Stimulated activated CD4-positive, alpha-beta T cell treated with anti-CD3 and anti-CD28 coated beads, Interleukin-4, amount 100 ng/mL, for 4 hours (primary cell): ENCODE data around the gene TMOD4.
A peak's percentile ranks its signal among the peaks of the same experiment; 100 is the strongest.

Experiments
- DNase-seq, 2 experiments: peaks; one replicate each; pipeline ENCODE4 v3.0.0-alpha.2; 2020

Gene TMOD4

DNA sequence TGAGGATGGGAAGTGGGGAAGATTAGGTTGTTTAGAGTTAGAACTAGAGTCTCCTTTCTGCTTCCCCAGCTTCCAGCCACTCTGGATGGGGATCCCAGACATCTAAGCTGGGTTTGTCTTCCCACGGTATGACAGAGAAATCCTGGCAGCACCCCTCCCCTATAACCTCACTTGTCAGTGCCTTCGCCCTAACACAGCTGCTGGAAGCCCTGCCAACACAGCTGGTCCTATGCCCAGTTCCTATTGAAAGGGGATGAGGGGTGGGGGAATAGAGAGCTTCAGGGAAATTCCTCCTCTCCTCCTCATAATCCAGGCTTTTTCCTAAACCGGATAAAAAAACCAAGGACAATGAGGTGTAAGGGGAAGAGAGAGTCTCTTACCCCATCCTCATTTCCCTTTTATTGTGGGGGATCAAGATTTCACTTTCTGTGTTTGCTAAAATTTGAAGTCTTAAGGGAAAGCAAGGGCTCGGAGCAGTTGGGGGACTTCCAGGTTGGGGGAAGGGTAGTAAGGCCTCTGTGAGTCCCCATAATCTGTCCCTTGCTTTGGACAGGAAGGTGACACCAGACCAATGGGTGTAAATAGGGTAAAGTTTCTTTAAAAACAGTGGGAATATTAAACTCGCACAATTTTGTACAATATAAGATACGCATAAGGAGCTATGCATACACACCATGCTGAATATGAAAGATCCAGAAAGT lies 590 bp downstream of the TMOD4 start:
- no peak for DNase-seq

DNA sequence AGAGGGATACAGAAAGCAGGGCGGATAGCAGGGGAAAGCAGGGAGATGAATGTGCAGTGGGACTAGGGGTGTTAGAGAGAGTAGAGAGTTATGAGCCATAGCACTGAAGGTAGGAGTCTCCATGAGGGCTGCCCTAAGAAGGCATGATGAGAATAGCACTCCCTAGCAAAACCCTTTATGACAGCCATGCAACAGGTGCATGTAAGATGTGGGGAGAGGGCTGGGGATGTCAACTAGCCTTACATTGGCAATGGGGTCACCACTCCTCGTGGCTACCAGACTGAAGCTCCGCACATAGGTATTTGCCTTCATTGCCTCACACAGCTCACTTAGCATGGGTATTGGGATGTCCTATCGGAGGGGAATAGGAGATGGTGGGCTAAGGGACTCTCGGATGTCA lies 4.6 kb downstream of the TMOD4 start:
- no peak for DNase-seq

DNA sequence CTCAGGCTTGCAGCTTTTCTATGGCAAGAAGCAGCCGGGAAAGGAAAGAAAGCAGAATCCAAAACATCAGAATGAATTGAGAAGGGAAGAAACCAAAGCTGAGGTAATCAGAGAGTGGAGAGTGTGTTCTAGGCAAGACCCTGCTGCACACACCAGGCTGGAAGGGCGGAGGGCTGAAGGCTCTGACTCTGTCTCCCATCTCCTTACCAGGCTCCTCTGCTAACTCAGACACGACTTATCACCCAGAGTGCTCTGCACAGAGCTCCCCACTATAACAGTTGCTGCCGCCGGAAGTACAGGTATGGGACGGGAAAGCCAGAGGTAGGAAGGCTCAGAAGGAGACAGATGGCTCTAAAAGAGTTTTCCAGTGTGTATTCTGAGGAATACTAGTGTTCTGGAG lies 8.7 kb downstream of the TMOD4 start:
- DNase-seq: no peak

DNA sequence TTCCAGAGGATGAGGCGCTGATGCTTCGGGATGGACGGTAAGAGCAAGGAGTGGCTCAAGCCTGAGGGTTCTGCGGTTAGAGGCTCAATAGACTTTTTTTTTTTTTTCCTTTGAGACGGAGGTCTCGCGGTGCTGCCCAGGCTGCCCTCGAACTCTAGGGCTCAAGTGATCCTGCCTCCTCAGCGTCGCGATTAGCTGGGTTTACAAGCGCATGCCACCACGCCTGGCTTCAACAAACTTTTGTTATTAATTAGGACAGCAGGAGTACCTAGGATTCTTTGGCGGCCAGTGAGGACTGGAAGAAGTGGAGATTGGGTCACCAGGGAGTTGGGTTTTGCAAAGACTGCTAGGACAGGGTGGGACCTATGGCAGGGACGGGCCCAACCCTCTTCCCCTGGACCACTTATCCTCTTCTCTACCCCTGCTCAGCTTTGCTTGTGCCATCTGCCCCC lies 9.2 kb downstream of the TMOD4 start:
- DNase-seq: no peak

DNA sequence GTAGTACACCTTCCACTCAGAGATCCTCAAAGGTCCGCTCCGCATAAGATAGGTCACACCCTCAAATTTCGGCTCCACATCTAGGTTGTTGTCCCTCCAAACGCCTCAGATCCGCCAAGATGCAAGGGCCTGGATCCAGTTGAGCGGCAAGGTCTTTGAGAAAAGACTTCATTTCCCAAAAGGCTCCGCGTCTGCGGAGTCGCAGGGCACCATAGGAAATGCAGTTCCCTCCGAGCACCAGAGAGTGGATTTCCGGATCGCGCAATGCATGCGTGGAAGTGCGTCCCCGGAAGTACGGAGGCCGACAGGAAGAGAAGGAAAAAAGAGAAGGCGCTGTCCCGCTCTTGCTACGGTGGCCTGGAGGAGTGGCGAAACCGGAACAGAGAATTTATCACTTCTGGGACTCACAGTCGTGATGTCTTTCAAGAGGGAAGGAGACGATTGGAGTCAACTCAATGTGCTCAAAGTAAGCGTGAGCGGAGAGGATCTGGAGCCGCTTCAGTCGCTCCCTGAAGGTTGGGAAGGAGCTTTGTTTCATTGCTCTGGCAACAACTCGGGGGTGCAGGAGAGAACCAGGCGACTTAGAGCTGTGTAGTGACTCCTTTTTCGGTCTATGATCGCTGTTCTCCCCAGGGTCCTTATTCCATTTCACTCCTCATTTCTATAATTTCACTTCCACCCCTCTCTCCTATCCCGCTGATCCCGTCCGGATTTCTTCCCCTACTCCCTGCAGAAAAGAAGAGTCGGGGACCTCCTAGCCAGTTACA lies 9.9 kb downstream of the TMOD4 start, which contains the start of the genes LYSMD1 and SCNM1:
Gene LYSMD1, minus strand, starts transcription at position 165 of the 767 bp plus-strand sequence. CDS start 644 bp downstream, outside the sequence.
Gene SCNM1, plus strand, starts transcription at position 407 of the 767 bp plus-strand sequence. Its CDS starts 9 bp downstream, at position 416.
- DNase-seq: peak; percentile 88 to 95

DNA sequence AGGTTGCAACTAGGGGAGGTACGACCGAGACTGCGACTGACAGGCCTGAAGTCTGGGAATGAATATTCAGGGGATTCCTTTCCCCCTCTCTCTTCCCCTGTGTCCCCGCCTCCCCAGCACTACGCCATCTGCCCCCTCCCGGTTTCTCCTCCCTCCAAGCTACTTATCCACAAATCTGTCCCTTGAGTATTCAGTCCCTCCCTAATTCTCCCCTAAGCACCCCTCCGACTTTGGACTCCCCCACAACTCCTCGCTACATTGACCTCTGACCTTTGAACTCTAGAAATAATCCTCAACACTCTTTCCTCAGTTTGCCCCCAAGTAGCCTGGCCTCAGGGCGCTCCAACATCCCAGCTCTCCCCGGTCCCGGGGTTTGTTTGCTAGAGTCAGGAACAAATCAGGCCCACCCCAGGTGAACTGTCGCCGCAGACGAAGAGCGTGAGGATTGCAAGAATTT lies 10.5 kb downstream of the TMOD4 start:
- DNase-seq: no peak

GRCh38 chr1:151164732-151165280 lies 11.0 kb downstream of the TMOD4 start:
- DNase-seq: no peak

DNA sequence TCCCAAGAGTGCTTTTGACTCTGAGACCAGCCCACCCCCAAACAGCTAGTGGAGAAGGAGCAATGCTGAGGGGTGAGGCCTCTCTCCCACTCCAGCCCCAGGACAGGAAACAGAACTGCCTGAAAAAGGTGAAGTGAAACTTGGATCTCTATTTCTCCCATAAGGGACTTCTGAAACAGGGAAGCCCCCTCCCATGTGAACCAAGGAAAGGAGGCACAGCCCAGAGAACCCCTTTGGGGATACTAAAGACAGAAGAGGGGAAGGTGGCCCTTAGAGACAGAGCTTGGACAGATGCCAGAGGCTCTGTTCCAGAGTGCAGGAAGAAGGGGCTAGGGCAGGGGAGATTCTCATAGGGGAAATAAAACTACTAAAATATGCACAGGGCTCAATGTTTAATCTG lies 16.4 kb downstream of the TMOD4 start:
- DNase-seq: no peak

DNA sequence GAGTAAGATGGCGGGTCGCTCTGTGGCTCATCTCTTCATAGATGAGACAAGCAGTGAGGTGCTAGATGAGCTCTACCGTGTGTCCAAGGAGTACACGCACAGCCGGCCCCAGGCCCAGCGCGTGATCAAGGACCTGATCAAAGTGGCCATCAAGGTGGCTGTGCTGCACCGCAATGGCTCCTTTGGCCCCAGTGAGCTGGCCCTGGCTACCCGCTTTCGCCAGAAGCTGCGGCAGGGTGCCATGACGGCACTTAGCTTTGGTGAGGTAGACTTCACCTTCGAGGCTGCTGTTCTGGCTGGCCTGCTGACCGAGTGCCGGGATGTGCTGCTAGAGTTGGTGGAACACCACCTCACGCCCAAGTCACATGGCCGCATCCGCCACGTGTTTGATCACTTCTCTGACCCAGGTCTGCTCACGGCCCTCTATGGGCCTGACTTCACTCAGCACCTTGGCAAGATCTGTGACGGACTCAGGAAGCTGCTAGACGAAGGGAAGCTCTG lies 17.0 kb downstream of the TMOD4 start:
- no peak for DNase-seq

GRCh38 chr1:151158326-151158725 lies 17.5 kb downstream of the TMOD4 start:
- DNase-seq: peak; percentile 50 to 54

DNA sequence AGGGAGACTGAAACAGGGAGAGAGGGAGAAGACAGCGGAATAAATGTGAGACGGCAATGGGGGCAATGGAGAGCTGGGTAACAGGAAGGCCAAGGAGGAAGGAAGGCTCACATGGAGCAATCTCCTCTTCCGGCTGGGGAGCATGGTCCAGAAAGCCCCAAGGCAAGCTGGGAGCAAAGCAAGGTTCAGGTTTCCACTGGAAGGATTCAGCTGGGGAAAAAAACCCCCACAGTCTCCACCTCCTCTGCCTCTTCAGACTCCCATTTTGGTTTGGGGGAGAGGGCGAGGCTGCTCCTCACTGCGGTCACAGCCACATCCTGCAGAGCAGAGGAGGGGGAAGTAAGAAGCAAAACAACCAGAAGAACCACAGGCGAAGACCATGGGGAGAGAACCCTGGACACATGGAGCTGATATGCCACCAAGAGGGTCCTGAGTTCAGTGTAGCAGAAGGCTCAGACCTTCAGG lies 18.7 kb downstream of the TMOD4 start:
- DNase-seq: peak in 1 of 2 experiments; percentile 54

DNA sequence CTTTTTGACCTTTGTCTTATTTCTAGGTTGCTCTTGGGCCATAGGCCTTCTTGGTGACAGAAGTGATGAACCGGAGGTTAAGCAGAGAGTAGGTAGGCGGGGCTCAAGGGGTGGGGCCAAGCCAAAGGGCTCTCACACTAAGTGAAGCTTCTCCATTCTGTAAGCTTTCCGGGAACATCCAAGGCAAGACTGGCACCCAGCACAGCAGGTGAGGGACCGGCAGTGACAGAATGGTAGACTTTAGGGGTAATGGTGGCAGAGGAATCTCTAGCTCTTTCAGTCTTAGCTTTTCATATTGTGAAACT lies 19.3 kb downstream of the TMOD4 start, which contains the start of gene TNFAIP8L2:
Gene TNFAIP8L2, plus strand, starts transcription at position 135 of the 305 bp plus-strand sequence. CDS start 2,049 bp downstream, outside the sequence.
- peak; percentile 68 to 69 for DNase-seq

DNA sequence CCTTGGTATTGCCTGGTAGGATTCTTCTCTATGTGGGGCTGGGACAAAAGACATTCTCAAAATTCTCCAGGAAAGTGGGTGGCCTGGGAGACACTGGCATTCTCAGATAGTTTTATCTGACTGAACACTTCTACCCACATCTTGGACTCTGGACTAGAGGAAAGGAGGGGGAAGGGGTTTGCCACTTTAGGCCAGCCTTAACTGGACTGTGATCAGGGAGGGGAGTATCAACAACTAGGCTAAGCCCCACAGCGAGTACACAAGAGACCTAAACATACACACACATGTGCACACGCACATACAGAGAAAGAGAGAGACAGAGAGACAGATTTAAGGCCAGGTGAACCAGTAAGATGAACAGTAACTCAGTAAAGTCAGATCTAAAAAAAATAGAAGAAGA lies 28.1 kb downstream of the TMOD4 start:
- no peak for DNase-seq

DNA sequence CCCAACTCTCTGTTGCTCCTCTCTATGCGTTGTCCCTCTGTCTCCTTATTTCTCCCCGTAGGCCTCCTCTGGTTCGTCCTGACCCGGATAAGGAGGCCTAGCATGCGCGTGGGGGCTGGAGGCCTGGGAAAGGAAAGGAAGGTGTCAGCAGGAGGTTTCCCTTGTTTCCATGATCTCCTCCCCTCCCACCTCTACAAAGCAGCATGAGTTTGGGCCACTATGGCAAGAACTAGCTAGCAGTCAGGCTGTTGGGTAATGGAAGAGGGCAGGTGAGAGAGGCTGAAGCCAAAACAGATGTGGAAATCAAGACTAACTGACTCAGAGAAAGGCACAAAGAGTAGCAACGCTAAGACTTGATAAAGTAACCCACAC lies 28.7 kb downstream of the TMOD4 start:
- no peak for DNase-seq

- peak; percentile 83 to 86 for DNase-seq
Observed at GRCh38 chr1:151146412-151147131, 29.2 kb downstream of the TMOD4 start, which contains the start of gene SEMA6C. SEMA6C (minus strand) TSS chr1:151146631; CDS start chr1:151142621, 4,010 bp downstream.

DNA sequence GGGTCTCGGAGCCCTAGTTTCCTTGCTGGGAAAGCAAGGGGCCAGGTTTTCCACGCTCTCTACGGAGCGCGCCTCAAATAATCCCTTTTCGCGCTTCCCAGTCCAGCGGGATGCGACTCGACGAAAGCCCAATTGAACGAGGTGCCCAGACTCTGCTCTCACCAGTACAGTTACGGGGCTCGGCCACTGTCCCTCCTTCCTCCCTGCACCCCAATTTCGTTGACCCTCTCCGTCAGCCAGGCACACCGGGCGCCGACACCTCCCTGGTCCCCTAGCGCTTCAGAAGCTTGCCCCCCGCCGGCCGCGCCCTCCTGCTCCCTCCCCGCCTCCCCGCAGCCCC lies 29.7 kb downstream of the TMOD4 start:
- no peak for DNase-seq

- no peak for DNase-seq
Observed at GRCh38 chr1:151145304-151146071, 30.3 kb downstream of the TMOD4 start.

- no peak for DNase-seq
Observed at GRCh38 chr1:151144474-151145303, 31.1 kb downstream of the TMOD4 start.

- no peak for DNase-seq
Observed at GRCh38 chr1:151143986-151144385, 31.8 kb downstream of the TMOD4 start.

DNA sequence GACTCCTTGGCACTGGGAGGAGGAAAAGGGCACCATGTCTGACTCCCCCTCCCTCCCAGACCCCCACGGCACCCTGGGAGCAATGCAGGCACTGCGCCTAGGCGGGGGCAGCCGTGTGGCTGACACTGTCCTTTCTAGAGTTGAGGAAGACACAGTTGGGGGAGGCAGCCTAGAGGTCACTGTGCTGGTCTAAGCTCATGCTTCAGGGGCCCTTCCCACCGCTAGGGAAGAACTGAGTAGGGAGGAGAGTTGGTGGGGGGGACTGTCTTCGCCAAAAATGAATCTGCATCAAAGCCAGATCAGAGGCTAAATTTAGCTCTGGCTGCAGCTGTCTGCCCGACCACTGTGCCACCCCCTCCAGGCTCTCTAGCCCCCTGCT lies 32.7 kb downstream of the TMOD4 start:
- no peak for DNase-seq
